ENCODE measurements around the gene C2CD3.

The C2CD3 gene

DNA sequence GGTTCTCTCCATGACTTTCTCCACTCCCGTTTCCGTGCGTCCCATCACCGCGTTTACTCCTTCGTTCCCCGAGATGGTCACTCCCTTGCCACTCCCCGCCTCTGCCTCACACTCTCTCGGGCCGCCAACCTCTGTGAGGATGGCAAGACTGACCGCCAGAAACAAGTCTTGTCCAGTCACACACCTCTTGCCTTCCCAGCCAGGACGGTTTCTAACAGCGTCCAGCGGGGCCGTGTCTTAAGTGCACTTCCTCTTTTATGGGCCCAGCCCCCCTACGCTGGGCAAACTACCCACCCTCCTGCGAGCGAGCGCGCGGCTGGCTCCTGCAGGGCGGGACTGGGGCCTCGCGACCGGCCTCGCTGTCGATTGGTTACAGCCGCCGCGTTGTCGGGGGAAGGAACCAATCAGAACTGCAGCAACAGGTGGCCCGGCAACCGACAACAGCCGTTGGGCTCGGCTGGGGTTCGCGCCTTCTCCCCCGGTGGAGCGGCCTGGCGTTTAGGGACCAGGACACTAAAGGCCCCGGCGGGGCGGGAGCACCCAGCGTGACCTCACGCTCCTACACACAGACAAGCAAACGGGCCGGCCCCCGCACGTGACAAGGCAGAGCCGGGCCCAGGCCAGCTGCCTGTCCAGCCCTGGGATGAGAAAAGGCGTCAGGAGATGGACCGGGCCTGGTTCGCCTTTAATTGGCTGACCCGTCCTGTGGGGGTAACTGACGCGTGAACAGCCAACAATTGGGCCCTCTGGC lies 187.6 kb downstream of the C2CD3 start:
- Mint-ChIP-seq H3K27me3 (no peaks in the 10 kb centered on the region), H3K4me3 (peak overlapping the region; percentile 95 to 96), H3K27ac (peak overlapping the region; percentile 97 to 98), H3K4me1 (peaks cover 57% of the 10 kb centered on the region), H3K9me3 (no peaks in the 10 kb centered on the region)
- DNase-seq (peak; percentile 92 to 96), ATAC-seq (peak; percentile 88)

DNA sequence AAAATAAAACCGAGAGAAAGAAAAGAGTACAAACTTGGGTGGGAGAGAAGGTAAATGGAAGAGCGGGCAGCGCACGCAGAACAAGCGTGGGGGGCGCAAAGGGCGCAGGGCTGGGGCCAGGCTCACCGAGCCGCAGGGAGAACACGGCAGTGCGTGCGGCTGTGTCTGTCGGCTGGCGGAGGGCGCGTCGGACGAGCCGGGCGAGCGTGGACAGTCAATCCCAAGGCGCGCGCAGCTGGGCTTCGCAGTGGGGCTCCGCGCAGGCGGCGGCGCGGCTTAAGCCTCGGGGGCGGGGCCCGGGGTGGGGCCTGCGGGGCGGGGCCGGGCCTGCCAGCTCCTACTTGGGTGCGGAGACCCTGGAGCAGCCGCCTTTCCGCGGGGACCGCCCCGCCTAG lies 188.2 kb downstream of the C2CD3 start, which contains the start of gene UCP2:
TSS of gene UCP2 (minus strand) at position 249 of the 395 bp plus-strand sequence. CDS start 4,465 bp downstream, outside the sequence.
- Mint-ChIP-seq H3K4me1 (peaks cover 63% of the 10 kb centered on the region), H3K4me3 (peak within 1 kb of the TSS; percentile 95 to 96), H3K27me3 (no peaks in the 10 kb centered on the region), H3K9me3 (no peaks in the 10 kb centered on the region), H3K27ac (peak within 1 kb of the TSS; percentile 98 to 99)
- ATAC-seq: peak; percentile 80
- DNase-seq: peak; percentile 83 to 85

DNA sequence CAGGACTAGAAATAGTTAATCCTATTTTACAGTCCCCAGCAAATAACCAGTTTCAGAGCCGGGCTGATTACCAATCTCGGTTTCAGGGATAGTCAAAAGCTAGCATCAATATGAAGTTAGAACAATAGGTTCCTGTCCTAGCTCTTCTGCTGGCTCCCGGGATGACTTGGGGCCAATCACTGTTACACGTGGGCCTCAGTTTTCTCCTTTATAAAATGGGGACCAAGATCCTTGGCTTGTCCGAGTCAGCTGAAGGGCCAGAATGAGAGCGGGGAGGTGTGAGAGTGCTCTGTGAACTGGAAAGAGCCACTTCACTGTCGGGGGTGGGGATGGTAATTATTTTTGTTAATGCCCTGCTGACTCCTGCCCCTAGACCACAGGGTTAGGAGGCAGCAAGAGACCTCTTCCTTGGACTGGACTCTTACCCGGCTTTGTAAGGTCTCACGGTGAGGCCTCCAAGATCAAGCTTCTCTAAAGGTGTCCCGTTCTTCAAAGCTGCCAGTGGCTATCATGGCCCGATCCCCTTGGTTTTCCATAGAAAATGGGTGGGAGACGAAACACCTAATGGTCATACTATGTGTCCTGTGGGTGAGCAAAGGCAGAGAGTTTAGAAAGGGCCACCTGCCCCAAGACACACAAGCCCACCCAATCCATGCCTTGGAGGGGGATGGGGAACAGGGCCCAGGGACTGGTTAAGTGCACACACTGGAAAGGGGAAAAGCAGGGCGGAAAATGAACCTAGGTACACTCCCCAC lies 189.6 kb downstream of the C2CD3 start:
- Mint-ChIP-seq H3K4me1 (peaks cover 77% of the 10 kb centered on the region), H3K27ac (peak overlapping the region; percentile 98 to 99), H3K4me3 (peak overlapping the region; percentile 95 to 96), H3K27me3 (no peaks in the 10 kb centered on the region), H3K9me3 (no peaks in the 10 kb centered on the region)
- no peak for ATAC-seq
- DNase-seq: no peak

DNA sequence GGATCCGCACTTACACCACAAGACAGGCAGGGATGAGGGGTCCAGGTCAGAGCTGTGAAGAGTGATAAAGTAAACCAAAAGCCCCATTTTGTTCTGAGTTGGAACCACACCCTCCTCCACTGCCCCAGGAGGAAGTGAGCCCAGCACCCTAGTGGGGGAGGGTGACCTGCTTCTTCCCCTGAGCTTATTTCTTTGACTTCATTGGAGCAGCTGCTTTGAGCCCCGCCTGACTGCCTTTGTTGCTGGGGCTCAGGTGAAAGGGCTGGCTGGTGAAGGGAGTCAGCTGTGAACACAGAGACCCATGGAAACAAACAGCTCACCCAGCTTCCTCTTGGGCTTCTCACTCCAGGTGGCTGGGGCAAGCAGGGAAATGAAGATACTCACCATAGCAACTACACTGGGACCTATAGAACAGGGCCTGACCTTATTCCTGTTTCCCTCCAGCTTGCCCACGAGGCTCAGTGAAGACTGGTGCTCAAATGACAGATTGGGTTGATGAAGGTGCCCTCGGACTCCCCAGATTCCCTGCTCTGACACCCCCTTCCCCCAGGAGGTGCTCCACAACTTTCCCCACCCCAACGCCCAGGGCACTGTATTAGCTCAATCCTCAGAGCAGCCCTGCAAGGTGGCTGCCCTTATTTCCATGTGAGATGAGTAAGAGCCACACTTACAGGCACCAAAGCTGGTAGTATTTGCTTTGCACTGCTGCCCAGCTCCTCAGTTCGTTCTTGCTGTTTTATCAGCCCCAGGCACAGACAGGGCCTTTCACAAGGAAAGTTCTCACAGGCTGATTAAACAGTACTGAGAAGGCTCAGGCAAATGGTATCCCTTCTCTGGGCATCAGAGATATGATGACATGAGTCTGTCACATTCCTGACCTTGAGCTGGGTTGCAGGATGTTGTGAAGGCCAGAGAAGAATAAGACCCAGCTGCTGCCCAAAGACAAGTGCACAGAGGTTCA lies 190.5 kb downstream of the C2CD3 start:
- ATAC-seq (peak; percentile 63), DNase-seq (peak; percentile 52 to 78)
- Mint-ChIP-seq H3K27me3 (no peaks in the 10 kb centered on the region), H3K4me3 (peak overlapping the region; percentile 95 to 96), H3K4me1 (peaks cover 78% of the 10 kb centered on the region), H3K27ac (peak overlapping the region; percentile 94 to 98), H3K9me3 (no peaks in the 10 kb centered on the region)

DNA sequence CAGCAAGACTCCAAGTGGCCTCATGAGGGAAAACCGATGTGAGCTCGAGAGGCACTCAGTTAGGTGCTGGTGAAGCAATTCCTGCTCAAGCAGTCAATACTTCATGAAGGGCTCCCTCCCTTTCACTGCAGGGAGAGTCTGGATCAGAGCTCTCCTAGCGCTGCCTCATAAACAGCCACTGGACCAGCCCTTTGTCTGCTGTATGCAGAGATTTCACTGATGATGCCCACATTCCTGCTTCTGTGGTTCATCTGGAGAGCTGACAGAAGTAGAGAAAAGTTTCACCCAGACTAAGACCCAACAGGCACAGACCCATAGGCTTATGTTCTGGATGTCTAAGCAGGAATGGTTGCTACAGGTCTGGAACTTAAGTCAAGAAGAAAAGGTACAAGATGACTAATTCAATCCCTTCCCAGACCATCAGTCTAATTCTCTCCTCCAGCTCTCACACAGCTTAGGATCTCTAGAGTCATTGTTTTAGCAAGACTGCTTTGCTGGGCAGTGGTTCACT lies 192.2 kb downstream of the C2CD3 start:
- no peak for ATAC-seq
- peak overlapping the region; percentile 71 to 96 for H3K4me3 Mint-ChIP-seq
- DNase-seq: no peak
- peak overlapping the region in 1 of 2 donors; percentile 93 for H3K27ac Mint-ChIP-seq
- no peaks in the 10 kb centered on the region for H3K9me3 Mint-ChIP-seq
- H3K27me3 Mint-ChIP-seq: no peaks in the 10 kb centered on the region
- H3K4me1 Mint-ChIP-seq: peaks cover 78% of the 10 kb centered on the region

DNA sequence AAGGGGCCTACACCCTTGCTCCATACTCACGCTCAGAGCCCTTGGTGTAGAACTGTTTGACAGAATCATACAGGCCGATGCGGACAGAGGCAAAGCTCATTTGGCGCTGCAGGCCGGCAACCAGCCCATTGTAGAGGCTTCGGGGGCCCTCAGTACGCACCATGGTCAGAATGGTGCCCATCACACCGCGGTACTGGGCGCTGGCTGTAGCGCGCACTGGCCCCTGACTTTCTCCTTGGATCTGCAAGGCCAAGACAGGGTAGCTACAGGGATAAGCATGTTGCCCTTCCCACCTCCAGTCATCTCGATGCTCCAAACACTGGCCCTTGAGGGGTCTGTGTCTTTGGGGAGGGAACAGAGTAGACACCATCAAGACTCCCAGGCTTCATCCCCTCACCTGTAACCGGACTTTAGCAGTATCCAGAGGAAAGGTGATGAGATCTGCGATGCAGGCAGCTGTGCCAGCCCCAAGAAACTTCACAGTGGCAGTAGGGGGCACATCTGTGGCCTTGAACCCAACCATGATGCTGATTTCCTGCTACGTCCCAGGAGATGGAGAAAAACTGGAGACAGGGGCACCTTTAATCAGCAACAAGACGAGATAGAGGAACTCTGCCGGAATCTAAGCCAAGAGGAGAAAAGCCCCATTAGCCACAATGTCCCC lies 192.8 kb downstream of the C2CD3 start:
- Mint-ChIP-seq H3K27ac (no peak overlapping the region), H3K27me3 (no peaks in the 10 kb centered on the region), H3K4me1 (peaks cover 79% of the 10 kb centered on the region), H3K4me3 (peak overlapping the region in 1 of 2 donors; percentile 27), H3K9me3 (no peaks in the 10 kb centered on the region)
- DNase-seq (no peak), ATAC-seq (no peak)

DNA sequence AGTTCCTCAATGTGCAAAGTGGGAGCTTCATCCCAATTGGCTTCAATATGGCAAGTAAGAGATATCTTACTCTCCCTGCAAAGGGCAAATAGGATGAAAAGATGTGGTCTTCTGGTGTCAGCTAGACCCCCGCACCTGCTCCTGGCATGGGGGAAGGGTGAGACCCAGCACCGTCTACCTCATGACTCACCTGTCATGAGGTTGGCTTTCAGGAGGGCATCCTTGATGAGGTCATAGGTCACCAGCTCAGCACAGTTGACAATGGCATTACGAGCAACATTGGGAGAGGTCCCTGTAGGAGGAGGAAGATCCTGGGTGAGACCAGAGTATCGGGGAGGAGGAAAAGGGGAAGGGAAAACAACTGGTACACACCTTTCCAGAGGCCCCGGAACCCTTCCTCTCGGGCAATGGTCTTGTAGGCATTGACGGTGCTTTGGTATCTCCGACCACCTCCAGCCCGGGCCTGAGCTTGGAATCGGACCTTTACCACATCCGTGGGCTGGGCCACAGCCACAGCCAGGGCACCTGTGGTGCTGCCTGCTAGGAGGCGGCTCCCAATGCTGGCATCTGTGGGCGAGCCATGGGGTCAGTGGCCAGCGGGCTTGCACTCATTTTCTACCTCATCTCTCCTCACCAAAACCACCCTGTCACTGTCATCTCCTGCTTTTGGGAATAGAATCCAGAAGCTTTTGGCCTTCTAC lies 194.2 kb downstream of the C2CD3 start:
- no peaks in the 10 kb centered on the region for H3K27me3 Mint-ChIP-seq
- H3K4me3 Mint-ChIP-seq: peak overlapping the region in 1 of 2 donors; percentile 10
- H3K9me3 Mint-ChIP-seq: no peaks in the 10 kb centered on the region
- H3K4me1 Mint-ChIP-seq: peaks cover 93% of the 10 kb centered on the region
- DNase-seq: no peak
- H3K27ac Mint-ChIP-seq: peak overlapping the region; percentile 50 to 79
- no peak for ATAC-seq

DNA sequence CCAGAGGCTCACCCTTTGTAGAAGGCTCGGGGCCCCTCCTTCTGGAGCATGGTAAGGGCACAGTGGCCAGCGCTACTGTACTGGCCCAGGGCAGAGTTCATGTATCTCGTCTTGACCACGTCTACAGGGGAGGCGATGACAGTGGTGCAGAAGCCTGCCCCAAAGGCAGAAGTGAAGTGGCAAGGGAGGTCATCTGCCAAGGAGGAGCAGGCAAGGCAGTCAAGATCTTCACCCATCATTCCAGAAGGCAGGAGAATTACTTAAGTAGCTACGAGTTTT lies 195.4 kb downstream of the C2CD3 start:
- Mint-ChIP-seq H3K27ac (peak overlapping the region; percentile 35 to 38), H3K9me3 (no peaks in the 10 kb centered on the region), H3K4me1 (peaks cover 100% of the 10 kb centered on the region), H3K4me3 (peak overlapping the region in 1 of 2 donors; percentile 33), H3K27me3 (no peaks in the 10 kb centered on the region)
- no peak for DNase-seq
- ATAC-seq: no peak

DNA sequence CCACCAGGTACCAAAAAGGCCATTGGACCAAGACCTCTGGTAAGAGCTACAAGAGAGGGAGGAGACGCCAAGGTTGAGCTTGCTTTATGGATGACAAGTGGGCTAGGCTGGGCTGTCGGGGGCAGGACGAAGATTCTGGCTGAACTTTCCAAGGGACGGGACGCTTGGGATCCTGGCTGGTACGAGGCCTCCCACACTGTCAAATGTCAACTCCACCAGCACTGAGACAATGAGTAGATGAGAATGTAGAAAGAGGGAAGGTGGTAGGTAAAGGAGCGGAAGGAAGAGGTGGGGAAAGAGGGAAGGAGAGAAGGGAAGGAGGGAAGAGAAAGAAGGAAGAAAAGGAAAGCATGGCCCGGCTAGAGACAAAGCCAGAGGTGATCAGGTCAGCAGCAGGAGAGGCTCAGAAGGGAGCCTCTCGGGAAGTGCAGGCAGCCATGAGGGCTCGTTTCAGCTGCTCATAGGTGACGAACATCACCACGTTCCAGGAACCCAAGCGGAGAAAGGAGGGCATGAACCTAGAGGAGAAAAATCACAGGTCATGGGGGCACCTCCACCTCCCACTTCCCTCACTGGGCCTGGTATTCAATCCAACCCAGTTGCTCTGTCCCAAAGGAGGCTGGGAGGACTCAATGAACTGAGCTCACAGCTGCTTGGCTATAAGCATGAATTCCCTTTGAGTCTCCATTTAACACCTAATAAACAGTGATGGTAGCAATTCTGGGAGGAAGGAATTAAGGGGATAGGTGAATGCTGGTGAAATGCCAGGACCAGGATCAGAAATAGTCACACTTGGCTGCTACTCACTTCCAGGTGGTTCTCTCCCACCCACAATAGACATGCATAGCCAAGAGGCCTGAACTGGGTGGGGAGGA lies 196.0 kb downstream of the C2CD3 start:
- Mint-ChIP-seq H3K27me3 (no peaks in the 10 kb centered on the region), H3K4me3 (peak overlapping the region in 1 of 2 donors; percentile 33)
- ATAC-seq: no peak

DNA sequence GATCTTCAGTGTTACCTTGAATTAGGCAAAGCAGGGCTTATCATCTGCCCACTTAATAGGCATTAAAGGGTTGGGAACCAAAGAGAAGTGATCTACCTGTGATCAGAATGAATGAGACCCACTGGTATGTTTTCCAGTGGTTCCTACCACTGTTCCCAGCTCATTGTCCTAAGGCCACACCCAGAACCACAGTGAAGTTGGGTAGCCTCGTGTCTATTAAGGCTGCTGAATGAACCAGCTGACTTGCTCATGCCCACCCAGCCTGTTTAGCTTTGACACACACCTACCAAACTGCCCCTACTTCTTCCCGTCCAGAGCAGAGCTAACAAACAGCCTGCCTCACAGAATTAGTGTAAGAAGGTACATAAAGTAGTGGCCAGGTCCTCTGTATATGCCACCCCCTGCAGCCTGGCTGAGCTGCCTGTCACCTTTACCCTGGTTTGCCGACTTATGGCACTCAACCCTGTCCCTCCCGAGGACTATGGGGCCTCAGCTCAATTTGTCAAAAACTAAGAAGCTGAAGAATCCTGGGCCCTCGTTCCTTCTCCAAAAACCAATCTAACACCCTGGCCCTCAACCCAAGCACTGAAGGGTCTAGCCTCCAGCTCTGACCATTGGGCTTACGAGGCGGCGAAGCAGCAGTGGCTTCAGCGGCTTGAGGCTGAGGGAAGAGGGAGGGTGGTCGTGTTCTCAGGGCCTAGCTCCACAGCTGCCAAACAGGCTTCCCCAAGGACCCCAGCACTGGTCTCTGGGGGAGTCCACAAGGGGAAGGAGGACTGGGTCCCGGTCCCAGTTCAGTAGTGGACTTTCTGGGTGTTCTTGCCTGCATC lies 198.0 kb downstream of the C2CD3 start:
- no peak for ATAC-seq
- no peak for DNase-seq
- H3K4me3 Mint-ChIP-seq: no peak overlapping the region

More for the DNA sequence above, 196.0 kb downstream of the C2CD3 start:
- Mint-ChIP-seq H3K27ac (peak overlapping the region; percentile 37 to 86), H3K4me1 (peaks cover 100% of the 10 kb centered on the region), H3K9me3 (no peaks in the 10 kb centered on the region)
- DNase-seq: no peak

DNA sequence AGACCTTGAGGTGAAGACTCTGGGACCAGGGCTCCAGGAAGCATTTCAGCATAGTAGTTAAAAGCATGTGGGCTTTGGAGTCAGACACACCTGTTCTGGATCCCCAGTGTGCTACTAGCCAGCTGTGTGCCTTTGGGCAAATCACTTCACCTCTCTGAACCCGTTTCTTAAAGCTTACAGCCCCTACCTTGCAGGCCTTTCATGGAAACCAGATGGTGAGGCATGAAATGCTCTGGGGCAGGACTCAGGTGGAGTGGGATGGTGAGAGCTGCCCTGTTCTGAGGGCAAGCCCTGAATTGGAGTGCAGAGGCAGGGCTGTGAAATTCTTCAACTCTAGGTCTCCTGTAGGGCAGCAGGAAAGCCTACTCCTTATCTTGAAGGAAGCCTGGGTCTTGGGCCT lies 198.6 kb downstream of the C2CD3 start:
- Mint-ChIP-seq H3K4me1 (peaks cover 98% of the 10 kb centered on the region), H3K27me3 (no peaks in the 10 kb centered on the region), H3K9me3 (no peaks in the 10 kb centered on the region), H3K4me3 (no peak overlapping the region), H3K27ac (peak overlapping the region in 1 of 2 donors; percentile 46)
- DNase-seq (no peak), ATAC-seq (no peak)

More for the DNA sequence above, 198.0 kb downstream of the C2CD3 start:
- no peaks in the 10 kb centered on the region for H3K27me3 Mint-ChIP-seq
- H3K27ac Mint-ChIP-seq: peak overlapping the region in 1 of 2 donors; percentile 14
- H3K4me1 Mint-ChIP-seq: peaks cover 100% of the 10 kb centered on the region
- no peaks in the 10 kb centered on the region for H3K9me3 Mint-ChIP-seq

DNA sequence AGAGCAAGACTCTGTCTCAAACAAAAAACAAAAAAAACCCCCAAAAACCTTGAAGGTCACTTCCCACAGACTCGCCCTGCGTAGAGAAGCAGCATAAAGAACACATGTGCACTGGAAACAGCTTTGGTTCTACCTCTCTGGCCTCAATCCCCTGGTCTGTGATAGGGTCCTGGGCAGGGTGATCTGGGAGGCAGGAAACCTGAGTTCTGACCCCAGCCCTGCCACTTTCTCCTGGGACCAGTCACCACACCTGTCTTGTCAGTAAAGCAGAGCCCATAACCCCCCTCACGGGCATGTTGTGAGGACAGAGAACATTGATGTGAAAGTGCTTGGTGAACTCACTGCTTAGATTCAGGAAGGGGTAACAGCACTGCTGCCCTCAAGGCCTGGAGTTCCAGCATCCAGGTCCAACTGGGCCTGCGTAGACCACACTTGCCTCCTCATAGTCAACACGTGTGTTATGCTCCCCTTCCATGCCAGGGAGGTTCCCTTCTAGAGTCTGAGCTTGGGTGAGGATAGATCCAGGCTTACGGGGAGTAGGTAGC lies 199.6 kb downstream of the C2CD3 start:
- Mint-ChIP-seq H3K4me1 (peaks cover 90% of the 10 kb centered on the region), H3K27me3 (no peaks in the 10 kb centered on the region), H3K9me3 (no peaks in the 10 kb centered on the region), H3K4me3 (peak overlapping the region in 1 of 2 donors; percentile 22), H3K27ac (peak overlapping the region; percentile 51 to 73)
- DNase-seq (no peak), ATAC-seq (no peak)

Measured in stimulated activated naive CD8-positive, alpha-beta T cell treated with anti-CD3 and anti-CD28 coated beads, Interleukin-15, amount 100 ng/mL, for 72 hours (primary cell).